GM04504 (cell line): ENCODE results near the gene HSD17B14.

Source experiments
- DNase-seq: peaks from one replicate; pipeline ENCODE4 v3.0.0-alpha.2; 2012; ENCODE audit warnings: low read depth

HSD17B14 gene

GRCh38 chr19:48826606-48827020, 9.7 kb downstream of the HSD17B14 start:
- no peak for DNase-seq

GRCh38 chr19:48822514-48822913, 13.8 kb downstream of the HSD17B14 start:
- DNase-seq, result no peak

GRCh38 chr19:48821633-48822032, 14.7 kb downstream of the HSD17B14 start:
- no peak for DNase-seq

DNA sequence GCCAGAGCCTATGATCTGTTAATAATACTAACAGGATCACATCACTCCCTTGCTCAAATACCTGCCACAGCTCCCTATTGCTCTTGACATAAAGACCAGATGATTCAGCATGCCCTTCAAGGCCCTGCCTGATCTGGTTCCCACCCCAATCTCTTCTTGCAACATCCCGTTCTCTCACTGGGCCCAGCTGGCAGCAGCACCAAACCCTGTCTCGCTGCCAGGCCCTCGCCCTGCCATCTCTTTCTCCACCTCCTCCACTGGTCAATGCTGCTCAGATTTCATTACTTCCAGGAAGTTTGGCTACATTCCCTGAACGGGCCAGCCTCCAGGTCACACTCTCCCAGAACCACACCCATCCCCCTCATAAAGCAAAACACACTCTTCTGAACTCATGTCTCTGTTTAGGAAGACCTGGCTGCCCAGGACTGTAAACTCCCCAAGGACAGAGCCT, 16.9 kb downstream of the HSD17B14 start:
- DNase-seq, result peak; percentile 91

GRCh38 chr19:48818234-48818820, 18.0 kb downstream of the HSD17B14 start:
- DNase-seq, result no peak

GRCh38 chr19:48817585-48818124, 18.6 kb downstream of the HSD17B14 start:
- no peak for DNase-seq

DNA sequence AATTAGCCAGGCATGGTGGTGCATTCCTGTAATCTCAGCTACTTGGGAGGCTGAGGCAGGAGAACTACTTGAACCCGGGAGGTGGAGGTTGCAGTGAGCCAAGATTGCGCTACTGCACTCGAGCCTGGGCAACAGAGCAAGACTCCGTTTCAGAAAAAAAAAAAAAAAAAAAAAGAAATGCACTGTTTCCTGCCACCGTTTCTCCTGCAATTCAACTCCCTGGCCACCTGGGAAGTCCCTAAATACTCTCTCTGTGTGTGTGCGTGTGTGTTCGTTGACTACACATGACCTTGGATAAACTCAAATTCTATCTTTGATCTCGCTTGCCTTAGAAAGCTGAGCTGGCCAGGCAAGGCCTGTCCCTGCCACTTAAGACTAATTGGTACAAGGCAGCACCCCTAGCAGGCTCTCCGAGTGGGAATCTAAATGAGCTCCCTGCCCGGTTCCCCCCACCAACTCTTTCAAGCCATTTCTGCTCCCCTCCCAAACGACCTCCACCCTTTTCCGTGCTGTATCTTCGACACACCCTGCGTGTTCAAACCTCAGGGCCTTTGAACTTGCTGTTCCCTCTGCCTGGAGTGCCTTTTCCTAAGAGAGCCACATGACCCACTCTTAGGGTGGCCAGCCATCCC, 20.3 kb downstream of the HSD17B14 start:
- no peak for DNase-seq

GRCh38 chr19:48814895-48815294, 21.4 kb downstream of the HSD17B14 start:
- DNase-seq, result no peak

- no peak for DNase-seq
These were observed 23.0 kb downstream of the HSD17B14 start for GRCh38 chr19:48813123-48813913.

DNA sequence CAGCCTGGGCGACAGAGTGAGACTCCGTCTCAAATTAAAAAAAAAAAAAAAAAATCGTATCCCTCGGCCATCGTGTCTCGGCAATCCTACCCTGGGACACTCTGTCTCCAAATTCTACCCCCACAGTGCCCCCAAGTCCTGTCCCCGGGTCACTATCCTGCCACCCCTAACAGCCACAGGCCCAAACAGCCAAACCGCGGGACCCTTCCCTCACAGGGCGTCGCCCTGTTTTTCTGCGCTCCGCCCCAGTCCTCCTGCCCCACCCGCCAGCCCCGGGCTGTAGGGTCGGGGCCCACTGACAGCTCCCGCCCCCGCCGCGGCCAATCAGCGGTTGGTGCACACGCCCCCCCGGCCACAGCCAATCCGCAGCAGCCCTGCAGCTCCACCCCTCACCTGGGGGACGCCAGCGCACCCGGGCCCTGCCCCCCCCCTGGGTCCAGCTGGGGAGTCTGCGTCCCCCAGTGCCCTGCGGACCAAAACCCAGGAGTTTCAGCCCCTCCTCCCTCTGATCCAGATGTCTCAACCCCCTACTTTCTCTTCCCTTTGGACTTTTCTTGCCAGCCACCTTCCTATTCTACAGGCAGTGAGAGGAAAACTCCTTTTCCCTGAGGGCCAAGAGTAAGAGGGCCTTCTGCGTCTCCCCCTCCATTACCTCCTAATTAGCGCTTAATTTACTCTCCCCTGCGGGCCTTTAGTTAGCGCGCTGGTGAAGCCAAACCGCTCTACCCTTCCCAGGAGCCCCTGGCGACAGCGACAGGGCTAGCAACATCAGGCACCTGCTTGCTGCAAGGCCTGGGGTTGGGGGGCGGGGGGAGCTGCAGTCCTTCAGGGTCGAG, 24.0 kb downstream of the HSD17B14 start:
- peak; percentile 30 for DNase-seq

GRCh38 chr19:48810151-48810550, 26.1 kb downstream of the HSD17B14 start:
- no peak for DNase-seq

GRCh38 chr19:48807590-48808308, 28.5 kb downstream of the HSD17B14 start:
- DNase-seq, result no peak

DNA sequence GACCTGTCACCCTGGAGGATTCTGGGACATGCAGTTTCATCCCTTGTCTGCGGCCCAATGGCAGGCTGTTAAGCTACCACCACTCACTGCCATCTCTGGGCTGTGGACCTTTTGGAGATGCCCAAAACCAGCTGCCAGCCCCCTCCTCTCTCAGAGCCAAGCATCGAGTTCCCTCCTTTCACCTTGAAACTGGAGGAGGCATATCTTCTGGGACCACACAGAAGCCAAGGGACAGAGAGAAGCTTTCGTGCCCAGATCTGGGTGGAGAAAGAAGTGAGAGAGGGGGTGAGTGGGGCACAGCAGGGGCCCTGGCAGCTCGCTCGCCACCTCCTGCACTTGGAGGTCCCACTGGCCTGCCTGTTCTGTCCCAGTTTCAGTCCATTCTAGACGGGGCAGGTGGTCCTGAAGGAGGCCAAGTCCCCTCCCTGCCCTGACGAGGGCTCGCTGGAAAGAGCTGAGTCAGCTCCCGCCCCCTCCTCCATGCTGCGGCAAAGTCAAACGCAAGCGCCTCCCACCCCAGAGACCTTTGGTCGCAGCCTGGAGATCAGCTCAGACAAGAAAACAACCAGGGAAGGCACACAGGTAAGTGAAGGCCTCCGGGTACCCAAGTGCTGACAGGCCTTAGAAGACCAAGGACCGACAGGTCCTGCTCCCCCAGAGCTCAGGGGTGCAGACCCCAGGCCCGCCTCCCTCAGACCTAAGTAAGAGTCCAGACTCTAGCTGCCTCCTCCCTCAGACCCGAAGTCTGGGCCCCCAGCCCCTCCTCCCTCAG, 29.3 kb downstream of the HSD17B14 start:
- no peak for DNase-seq

GRCh38 chr19:48806518-48806817, 29.8 kb downstream of the HSD17B14 start:
- DNase-seq, result no peak

GRCh38 chr19:48805452-48805851, 30.8 kb downstream of the HSD17B14 start:
- no peak for DNase-seq

DNA sequence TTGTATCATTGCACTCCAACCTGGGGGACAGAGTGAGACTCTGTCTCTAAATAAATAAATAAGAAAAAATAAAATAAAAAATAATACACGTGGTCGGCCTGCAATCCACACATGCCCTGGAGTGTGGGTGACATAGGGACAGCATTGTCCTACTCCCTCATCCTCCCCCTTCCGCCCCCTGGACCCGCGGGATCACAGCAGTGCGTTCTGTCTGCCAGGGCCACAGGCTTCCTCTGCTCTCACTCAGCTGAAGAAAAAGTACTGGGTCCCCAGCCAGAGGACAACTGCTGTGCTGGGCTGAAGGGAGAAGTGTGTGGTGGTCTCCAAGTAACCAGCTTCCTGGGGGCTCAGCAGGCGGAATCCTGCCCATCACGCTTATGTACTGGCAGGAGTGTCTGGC, 31.8 kb downstream of the HSD17B14 start:
- DNase-seq, result no peak

GRCh38 chr19:48802623-48803022, 33.7 kb downstream of the HSD17B14 start:
- no peak for DNase-seq

DNA sequence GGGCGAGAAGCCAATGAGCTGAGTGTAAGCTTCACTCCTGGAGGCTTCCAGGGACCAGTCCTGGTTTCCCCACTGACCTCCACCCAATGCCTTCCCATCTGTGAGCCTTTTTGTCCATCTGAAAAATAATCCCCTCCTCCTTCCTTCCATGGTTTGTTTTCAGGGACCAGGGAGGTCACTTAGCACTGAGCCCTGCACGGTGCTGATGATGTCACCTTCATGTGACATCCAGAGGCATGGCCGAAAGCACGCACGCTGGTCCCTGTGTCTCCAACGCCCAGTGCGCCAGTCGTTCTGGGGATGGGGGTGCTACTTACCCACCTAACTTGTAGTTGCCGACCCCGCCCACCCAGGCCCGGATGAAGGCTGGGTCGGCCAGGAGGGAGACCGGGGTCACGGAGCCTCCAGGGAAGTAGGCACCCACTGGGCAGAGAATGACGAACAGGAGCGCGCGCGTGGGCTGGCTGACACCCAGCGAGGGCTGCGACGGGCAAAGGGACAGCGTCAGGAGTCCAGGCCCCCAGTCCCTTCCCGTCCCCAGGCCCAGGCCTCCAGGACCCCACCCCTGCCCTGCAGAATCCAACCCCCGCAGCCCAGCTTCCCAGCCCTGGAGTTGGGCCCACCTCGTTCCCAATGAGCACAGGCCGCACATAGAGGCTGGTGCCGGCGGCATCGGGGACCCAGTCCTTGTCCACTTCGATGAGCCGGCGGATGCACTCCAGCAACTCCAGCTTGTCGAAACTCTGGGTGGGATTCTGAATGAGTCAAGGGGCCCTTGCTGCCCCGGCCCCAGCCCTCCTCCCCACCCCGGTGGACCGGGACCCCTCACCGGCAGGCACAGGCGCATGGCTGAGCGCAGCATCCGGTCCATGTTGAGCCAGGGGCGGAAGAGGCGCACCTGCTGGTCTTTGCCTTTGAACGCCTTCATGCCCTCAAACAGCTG, 36.7 kb downstream of the HSD17B14 start:
- no peak for DNase-seq

- DNase-seq, result no peak
These were observed 37.4 kb downstream of the HSD17B14 start for GRCh38 chr19:48798937-48799336.

DNA sequence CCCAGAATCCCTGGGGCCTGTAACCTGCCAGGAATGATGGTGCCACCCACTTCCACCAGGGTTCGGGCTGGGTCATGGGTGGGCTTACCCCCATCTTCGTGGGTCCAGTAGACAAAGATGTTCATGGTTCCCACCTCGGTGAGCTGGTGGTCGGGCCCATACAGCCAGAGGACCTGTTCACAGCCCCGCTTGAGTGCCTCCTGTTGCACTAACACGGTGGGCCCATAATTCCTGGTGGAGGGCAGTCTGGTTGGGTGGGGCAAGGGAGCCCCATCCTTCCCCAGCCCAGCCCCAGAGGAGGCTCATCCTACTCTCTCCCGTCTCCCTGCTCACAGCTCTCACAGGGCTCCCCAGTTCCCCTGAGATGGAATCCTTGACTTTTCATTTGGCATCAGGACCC, 39.2 kb downstream of the HSD17B14 start:
- no peak for DNase-seq
